Measurements from ENCODE around the gene LLCFC1. TPM values are rescaled to one million over a fixed set of nuclear protein-coding genes. Genes with fewer than 3 reads are reported as not detected.

Gene LLCFC1
- total RNA-seq, 4 donors from 2014 or later, result not detected

DNA sequence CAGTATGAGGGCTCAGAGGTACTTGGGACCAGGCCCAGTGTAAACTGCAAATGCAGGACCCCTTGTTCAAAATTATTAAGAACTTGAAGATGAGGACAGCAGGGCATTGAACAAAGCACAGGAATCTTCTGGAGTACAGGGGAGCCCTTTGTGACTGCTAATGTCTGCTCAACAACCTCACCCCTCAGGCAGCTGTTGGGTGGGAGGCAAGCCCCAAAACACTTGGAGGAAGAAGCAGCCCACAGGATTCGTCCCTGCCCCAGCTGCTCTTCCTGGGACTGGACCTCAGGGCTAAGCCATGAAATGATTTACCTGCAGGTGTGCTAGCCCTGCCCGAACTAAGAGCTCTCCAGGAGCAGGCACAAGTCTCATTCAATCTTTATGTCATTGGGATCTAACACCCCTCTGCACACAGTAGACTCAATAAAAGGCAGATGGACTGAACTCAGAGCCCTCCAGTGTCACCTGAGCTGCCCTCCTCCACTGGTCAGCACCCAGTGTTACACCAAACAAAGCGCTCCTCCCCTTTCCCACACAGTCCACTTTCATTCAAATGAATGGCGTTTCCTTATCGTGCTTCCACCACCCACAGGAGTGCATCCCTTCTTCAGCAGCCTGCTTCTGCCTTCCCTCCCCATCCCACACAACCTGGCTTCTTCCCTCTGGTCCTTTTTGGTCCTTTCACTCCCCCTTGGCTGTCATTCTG is 6.7 kb upstream of the LLCFC1 start:
- H3K27ac ChIP-seq, result no peak overlapping the region
- peaks cover 21% of the 10 kb centered on the region for H3K27me3 ChIP-seq
- H3K4me3 ChIP-seq, result no peak overlapping the region
- no peaks in the 10 kb centered on the region for H3K9me3 ChIP-seq
- H3K36me3 ChIP-seq, result no peaks in the 10 kb centered on the region
- ATAC-seq, result no peak
- H3K4me1 ChIP-seq, result no peaks in the 10 kb centered on the region
- 59 to 68% methylated on average over 3 to 5 of the region's 5 CpGs for WGBS, 2 donors (ENCODE audit: low coverage in 1 of 2)
- TF ChIP-seq, protein P1, sequence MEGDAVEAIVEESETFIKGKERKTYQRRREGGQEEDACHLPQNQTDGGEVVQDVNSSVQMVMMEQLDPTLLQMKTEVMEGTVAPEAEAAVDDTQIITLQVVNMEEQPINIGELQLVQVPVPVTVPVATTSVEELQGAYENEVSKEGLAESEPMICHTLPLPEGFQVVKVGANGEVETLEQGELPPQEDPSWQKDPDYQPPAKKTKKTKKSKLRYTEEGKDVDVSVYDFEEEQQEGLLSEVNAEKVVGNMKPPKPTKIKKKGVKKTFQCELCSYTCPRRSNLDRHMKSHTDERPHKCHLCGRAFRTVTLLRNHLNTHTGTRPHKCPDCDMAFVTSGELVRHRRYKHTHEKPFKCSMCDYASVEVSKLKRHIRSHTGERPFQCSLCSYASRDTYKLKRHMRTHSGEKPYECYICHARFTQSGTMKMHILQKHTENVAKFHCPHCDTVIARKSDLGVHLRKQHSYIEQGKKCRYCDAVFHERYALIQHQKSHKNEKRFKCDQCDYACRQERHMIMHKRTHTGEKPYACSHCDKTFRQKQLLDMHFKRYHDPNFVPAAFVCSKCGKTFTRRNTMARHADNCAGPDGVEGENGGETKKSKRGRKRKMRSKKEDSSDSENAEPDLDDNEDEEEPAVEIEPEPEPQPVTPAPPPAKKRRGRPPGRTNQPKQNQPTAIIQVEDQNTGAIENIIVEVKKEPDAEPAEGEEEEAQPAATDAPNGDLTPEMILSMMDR (IDR thresholded peaks at IDR 0.05), result no peak
- no peak for TF ChIP-seq POLR2A (IDR thresholded peaks at IDR 0.05)
- no peak for TF ChIP-seq EP300 (IDR thresholded peaks at IDR 0.05)
- TF ChIP-seq POLR2AphosphoS5 (IDR thresholded peaks at IDR 0.05), result no peak

DNA sequence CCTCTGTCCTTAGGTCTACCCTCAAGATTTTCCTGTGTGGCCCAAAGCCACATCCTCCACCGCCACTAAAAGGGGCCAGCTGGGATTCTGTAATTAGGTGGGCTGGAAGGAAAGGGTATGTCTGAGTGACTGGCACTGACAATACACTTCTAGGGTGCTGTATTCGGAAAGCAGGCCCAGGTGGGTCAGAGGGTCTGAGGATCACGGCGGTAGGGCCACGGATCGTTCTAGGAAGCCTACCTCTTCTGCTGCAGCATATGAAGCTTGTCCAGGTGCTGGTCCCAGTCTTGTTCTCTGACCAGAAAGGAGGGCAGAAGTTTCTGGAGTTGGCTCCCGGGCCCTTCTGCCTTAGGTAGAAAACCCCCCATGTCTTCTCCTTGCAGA is 6.2 kb upstream of the LLCFC1 start:
- Histone ChIP-seq H3K4me1 (no peaks in the 10 kb centered on the region), H3K4me3 (no peak overlapping the region), H3K27ac (no peak overlapping the region), H3K27me3 (peaks cover 21% of the 10 kb centered on the region), H3K9me3 (no peaks in the 10 kb centered on the region), H3K36me3 (no peaks in the 10 kb centered on the region)
- TF ChIP-seq POLR2A (IDR thresholded peaks at IDR 0.05), result no peak
- no peak for TF ChIP-seq POLR2AphosphoS5 (IDR thresholded peaks at IDR 0.05)
- no peak for TF ChIP-seq EP300 (IDR thresholded peaks at IDR 0.05)
- TF ChIP-seq, protein P1 (IDR thresholded peaks at IDR 0.05), result no peak
- no peak for ATAC-seq
- WGBS, 2 donors (ENCODE audit: low coverage in 1 of 2), result 80% methylated on average over 1 of the region's 7 CpGs; no CpG with 5 or more reads in 1 of the 2 donors

DNA sequence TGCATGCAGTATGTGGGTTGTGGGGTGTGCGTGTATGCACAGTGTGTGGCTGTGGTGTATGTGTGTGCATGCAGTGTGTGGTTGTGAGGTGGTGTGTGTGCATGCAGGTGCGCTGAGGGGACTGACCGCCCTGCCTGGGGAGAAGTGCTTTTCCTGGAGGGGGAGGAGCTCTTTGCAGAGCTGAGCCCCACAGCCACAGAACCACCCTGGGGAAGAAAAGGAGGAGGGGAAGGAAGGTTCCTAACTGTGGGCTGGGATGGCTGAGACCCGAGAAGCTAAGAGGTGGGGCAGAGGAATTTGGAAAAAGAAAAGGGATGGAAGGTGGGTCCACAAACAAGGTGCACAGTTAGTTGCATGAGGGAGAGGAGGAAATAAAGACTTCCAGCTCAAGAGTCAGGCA is 5.7 kb upstream of the LLCFC1 start, which contains the start of gene TRPV5:
TRPV5 (minus strand) TSS at position 123 of the 400 bp plus-strand sequence. CDS start 287 bp downstream, outside the sequence.
- Histone ChIP-seq H3K9me3 (no peaks in the 10 kb centered on the region), H3K4me1 (no peaks in the 10 kb centered on the region), H3K27me3 (peaks cover 21% of the 10 kb centered on the region), H3K27ac (no peak within 1 kb of the TSS), H3K4me3 (no peak within 1 kb of the TSS), H3K36me3 (no peaks in the 10 kb centered on the region)
- WGBS, 2 donors (ENCODE audit: low coverage in 1 of 2), result 64 to 68% methylated on average over 4 of the region's 4 CpGs
- no peak for ATAC-seq
- TF ChIP-seq, protein P1 (IDR thresholded peaks at IDR 0.05), result no peak
- TF ChIP-seq POLR2AphosphoS5 (IDR thresholded peaks at IDR 0.05) (no peak), EP300 (IDR thresholded peaks at IDR 0.05) (no peak), POLR2A (IDR thresholded peaks at IDR 0.05) (no peak)

DNA sequence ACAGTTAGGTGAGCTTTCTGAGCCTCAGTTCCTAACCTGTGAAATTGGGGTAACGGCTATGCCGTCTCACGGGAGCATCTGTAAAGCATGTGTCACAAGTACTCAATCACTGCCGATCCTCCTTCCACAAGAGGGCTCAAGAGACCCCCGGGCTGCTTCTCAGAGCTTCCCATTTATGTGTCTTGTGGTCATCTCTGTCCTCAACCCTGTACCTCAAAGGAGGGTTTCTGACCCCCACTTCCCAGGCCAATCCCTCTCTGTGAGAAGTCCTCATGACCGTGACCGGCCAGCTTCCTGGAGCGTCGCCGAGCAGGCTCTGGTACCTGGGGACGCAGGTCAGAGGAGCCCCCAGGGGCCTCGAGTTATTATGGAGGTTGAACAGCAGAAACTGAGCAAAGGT is 5.2 kb upstream of the LLCFC1 start:
- ATAC-seq, result no peak
- WGBS, 2 donors (ENCODE audit: low coverage in 1 of 2), result 50 to 66% methylated on average over 7 to 9 of the region's 12 CpGs
- TF ChIP-seq POLR2AphosphoS5 (IDR thresholded peaks at IDR 0.05) (no peak), POLR2A (IDR thresholded peaks at IDR 0.05) (no peak), EP300 (IDR thresholded peaks at IDR 0.05) (no peak)
- TF ChIP-seq, protein P1 (IDR thresholded peaks at IDR 0.05), result no peak
- Histone ChIP-seq H3K9me3 (no peaks in the 10 kb centered on the region), H3K4me1 (no peaks in the 10 kb centered on the region), H3K27ac (no peak overlapping the region), H3K4me3 (no peak overlapping the region), H3K36me3 (no peaks in the 10 kb centered on the region), H3K27me3 (peaks cover 18% of the 10 kb centered on the region)

DNA sequence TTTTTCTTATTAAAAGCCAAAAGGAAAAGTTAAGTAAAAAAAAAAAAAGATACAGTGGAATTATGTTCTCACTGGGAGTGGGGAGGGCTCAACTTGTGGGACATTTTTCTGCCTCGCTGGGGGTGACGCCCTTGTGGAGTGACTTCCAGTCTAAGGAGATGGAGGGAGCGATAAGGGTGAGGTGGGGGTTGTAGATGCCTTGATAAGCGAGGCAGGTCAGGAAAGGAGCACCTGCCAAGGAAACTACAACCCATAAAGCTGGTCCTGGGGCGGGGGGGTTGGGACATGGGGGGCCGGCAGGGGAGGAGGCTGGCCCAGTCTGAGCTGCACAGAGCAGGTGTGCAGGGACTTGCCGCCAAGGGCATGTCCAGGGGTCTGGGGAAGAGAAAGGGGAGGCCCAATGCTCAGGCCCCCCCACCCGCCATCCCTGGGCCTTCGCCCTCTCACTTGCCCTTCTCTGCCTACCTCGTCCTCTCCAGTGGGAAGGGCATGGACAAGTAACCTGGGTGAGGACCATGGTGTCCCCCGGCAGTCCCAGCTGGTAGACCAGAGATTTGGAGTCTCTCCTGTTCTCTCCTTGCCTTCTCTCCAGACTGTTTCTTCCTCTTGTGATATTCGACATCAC is 3.2 kb upstream of the LLCFC1 start:
- Histone ChIP-seq H3K27ac (no peak overlapping the region), H3K36me3 (no peaks in the 10 kb centered on the region), H3K4me3 (no peak overlapping the region), H3K9me3 (no peaks in the 10 kb centered on the region), H3K4me1 (no peaks in the 10 kb centered on the region), H3K27me3 (peaks cover 12% of the 10 kb centered on the region)
- TF ChIP-seq POLR2AphosphoS5 (IDR thresholded peaks at IDR 0.05) (no peak), EP300 (IDR thresholded peaks at IDR 0.05) (no peak), POLR2A (IDR thresholded peaks at IDR 0.05) (no peak)
- TF ChIP-seq, protein P1 (IDR thresholded peaks at IDR 0.05), result no peak
- ATAC-seq, result no peak
- WGBS, 2 donors (ENCODE audit: low coverage in 1 of 2), result 88 to 100% methylated on average over 1 to 10 of the region's 12 CpGs
